K562 (cell line): ENCODE data around the gene LYRM7. TPM values are rescaled to one million over a fixed set of nuclear protein-coding genes. Genes with fewer than 3 reads are reported as not detected.

Source experiments
- CBFA2T3 ChIP-seq: fragments of 450-650 bp; IDR thresholded peaks from 2 replicates; pipeline ENCODE4 v1.6.1; 2017
- CBX2 ChIP-seq: fragments of 200-600 bp; sonication (generic); IDR thresholded peaks from one replicate; pipeline ENCODE4 v1.6.1; 2012; ENCODE audit warnings: mild to moderate bottlenecking, low read length, inconsistent platforms; ENCODE audit not compliant: insufficient read depth, poor library complexity, severe bottlenecking
- CREB3L1 ChIP-seq: fragments of 450-650 bp; IDR thresholded peaks from 2 replicates; pipeline ENCODE4 v1.6.1; 2014; ENCODE audit warnings: low read depth, mild to moderate bottlenecking, moderate library complexity, borderline replicate concordance
- CREB5 ChIP-seq: fragments of 250-450 bp; sonication (Bioruptor Pico); IDR thresholded peaks from 2 replicates; pipeline ENCODE4 v1.5.0; 2020; ENCODE audit warnings: mild to moderate bottlenecking
- DACH1 ChIP-seq: fragments of 450-650 bp; IDR thresholded peaks from 2 replicates; pipeline ENCODE4 v1.6.1; 2018; ENCODE audit not compliant: partially characterized antibody
- HMG20A ChIP-seq: fragments of 450-650 bp; formaldehyde crosslinking; conservative IDR thresholded peaks from 2 replicates; pipeline ENCODE4 v1.4.0; 2020; ENCODE audit warnings: mild to moderate bottlenecking, mixed read lengths
- HMGN3 ChIP-seq: IDR thresholded peaks from 2 replicates; pipeline ENCODE4 v1.6.1; 2011; ENCODE audit warnings: borderline replicate concordance, low read depth, mild to moderate bottlenecking, mixed read lengths, low read length; ENCODE audit not compliant: insufficient read length; ENCODE audit errors: extremely low read depth
- HNRNPUL1 ChIP-seq: fragments of 200-400 bp; formaldehyde crosslinking; IDR thresholded peaks from 2 replicates; pipeline ENCODE4 v1.6.1; 2017; ENCODE audit warnings: low read length
- IRF9 ChIP-seq: fragments of 450-650 bp; IDR thresholded peaks from 2 replicates; pipeline ENCODE4 v1.6.1; 2016; ENCODE audit warnings: missing biosample characterization, missing genetic modification characterization
- MAX ChIP-seq: sonication (generic); formaldehyde crosslinking; IDR thresholded peaks from 2 replicates; pipeline ENCODE4 v1.9.0; 2022; ENCODE audit warnings: mild to moderate bottlenecking, missing genetic modification reagents
- MCM3 ChIP-seq: fragments of 450-650 bp; IDR thresholded peaks from 2 replicates; pipeline ENCODE4 v1.6.1; 2016
- MECOM ChIP-seq: fragments of 250-450 bp; sonication (Bioruptor Pico); IDR thresholded peaks from 2 replicates; pipeline ENCODE4 v1.8.0; 2022; ENCODE audit warnings: inconsistent platforms
- POLR2AphosphoS5 ChIP-seq: IDR thresholded peaks from 2 replicates; pipeline ENCODE4 v1.6.1; 2011; ENCODE audit warnings: mild to moderate bottlenecking, low read depth, low read length, moderate library complexity; ENCODE audit not compliant: control insufficient read depth, insufficient read depth
- RBM22 ChIP-seq: fragments of 200-400 bp; formaldehyde crosslinking; IDR thresholded peaks from 2 replicates; pipeline ENCODE4 v1.6.1; 2018; ENCODE audit warnings: low read length, low read depth; ENCODE audit not compliant: poor library complexity, severe bottlenecking
- TFAP4 ChIP-seq: sonication (generic); formaldehyde crosslinking; IDR thresholded peaks from 2 replicates; pipeline ENCODE4 v1.8.0; 2022; ENCODE audit warnings: missing genetic modification reagents, mild to moderate bottlenecking, moderate library complexity, borderline replicate concordance
- TRIM28 ChIP-seq: fragments of 450-650 bp; IDR thresholded peaks from 2 replicates; pipeline ENCODE4 v1.6.1; 2017
- ZBTB7A ChIP-seq: IDR thresholded peaks from 2 replicates; pipeline ENCODE4 v1.6.1; 2011; ENCODE audit warnings: low read depth, mild to moderate bottlenecking, low read length, moderate library complexity, borderline replicate concordance; ENCODE audit not compliant: control insufficient read depth
- ZNF280B ChIP-seq: fragments of 250-450 bp; sonication (Bioruptor Pico); IDR thresholded peaks from 2 replicates; pipeline ENCODE4 v1.5.1; 2021; ENCODE audit warnings: mild to moderate bottlenecking
- ZNF324 ChIP-seq: fragments of 250-450 bp; sonication (Bioruptor Pico); IDR thresholded peaks from 2 replicates; pipeline ENCODE4 v1.4.0; 2020; ENCODE audit warnings: mild to moderate bottlenecking
- polyA plus RNA-seq, 8 experiments: library from polyadenylated mRNA; depleted of rRNA in 4 of 8; stranded (reverse) in 5 of 8; unstranded in 3 of 8; fragments of >200 nt; fragmentation: Nextera tagmentation in 2 of 8; fragmentation: Illumina TruSeq in 1 of 8; extraction: Ambion mirVana in 2 of 8; extraction: Trizol in 1 of 8; gene quantifications; 2 replicates each; pipeline versions ENCODE4 v1.2.1 to v1.2.3, GENCODE V29; 2011 to 2014; ENCODE audit warnings: inconsistent platforms in 1 of 8, missing spikeins in 1 of 8
- total RNA-seq, 7 experiments: library from RNA; depleted of rRNA in 6 of 7; stranded (reverse); fragments of >200 nt in 6 of 7; fragmentation: Illumina TruSeq in 2 of 7; extraction: Trizol in 2 of 7; gene quantifications; 2 replicates each; pipeline versions ENCODE4 v1.2.1 to v1.2.3, GENCODE V29; 2011 to 2021; ENCODE audit warnings: low replicate concordance in 1 of 7

Gene LYRM7
- total and polyA plus RNA-seq, 9 of the 15 experiments (the other 6 are each of a cell fraction or from before 2014, with no cell fraction given): 16.2 to 70.1 (median 33.3) TPM

GRCh38 chr5:131164191-131165118 lies 6.3 kb upstream of the LYRM7 start (continued):
- TF ChIP-seq HMG20A: no peak
- peak; percentile 78 for TF ChIP-seq TFAP4 (CRISPR knock-in tag)
- TF ChIP-seq HMGN3: peak; percentile 88
- TF ChIP-seq MAX: peak; percentile 81
- TF ChIP-seq DACH1: peak; percentile 7
- peak; percentile 36 for TF ChIP-seq CBFA2T3
- no peak for TF ChIP-seq ZNF324
- peak; percentile 67 for TF ChIP-seq RBM22
- no peak for TF ChIP-seq HNRNPUL1
- no peak for TF ChIP-seq CREB5 (CRISPR knock-in tag)
- no peak for TF ChIP-seq MCM3
- no peak for TF ChIP-seq ZNF280B (CRISPR knock-in tag)
- peak; percentile 61; the same call in 1 of the 2 replicates for TF ChIP-seq POLR2AphosphoS5
- TF ChIP-seq TRIM28: no peak
- no peak for TF ChIP-seq CBX2
- TF ChIP-seq ZBTB7A: peak; percentile 36; the same call in 1 of the 2 replicates
- TF ChIP-seq MECOM: no peak
- TF ChIP-seq CREB3L1: peak; percentile 23; the same call in 1 of the 2 replicates
- no peak for TF ChIP-seq IRF9 (tag)
